Right renal pelvis (tissue), 4 donors: Measurements from ENCODE around the gene SSH2. TPM values are rescaled to one million over a fixed set of nuclear protein-coding genes. Genes with fewer than 3 reads are reported as not detected.
A peak's percentile ranks its signal among the peaks of the same experiment; 100 is the strongest.
"Not testable (repeated sequence)": the region's sequence is repeated elsewhere in the genome, so short reads cannot be mapped to it uniquely, and the experiment has no call there.

ENCODE experiments used
- DNase-seq, 4 donors: peaks; one replicate each; pipeline ENCODE4 v3.0.0-alpha.2; 2013; ENCODE audit warnings: low read depth in 4 of 4, low spot score in 3 of 4, missing footprints in 1 of 4
- polyA plus RNA-seq, 4 donors: library from polyadenylated mRNA; unstranded; fragments of 120-200 nt; gene quantifications; one replicate each; pipeline ENCODE4 v1.2.1, GENCODE V29; 2013; ENCODE audit not compliant: insufficient read length in 4 of 4

The SSH2 gene
- polyA plus RNA-seq, 4 donors: 16.6 to 19.2 (median 19.0) TPM

GRCh38 chr17:29749045-29749825 is 180.8 kb downstream of the SSH2 start:
- no peak for DNase-seq

- DNase-seq: no peak
Observed at GRCh38 chr17:29748400-29748799, 181.6 kb downstream of the SSH2 start.

GRCh38 chr17:29747660-29748059 is 182.4 kb downstream of the SSH2 start:
- DNase-seq: no peak

GRCh38 chr17:29746669-29747068 is 183.4 kb downstream of the SSH2 start:
- DNase-seq: no peak

- no peak for DNase-seq
Observed at GRCh38 chr17:29744121-29744520, 185.9 kb downstream of the SSH2 start.

- no peak for DNase-seq
Observed at GRCh38 chr17:29742210-29742513, 187.9 kb downstream of the SSH2 start.

DNA sequence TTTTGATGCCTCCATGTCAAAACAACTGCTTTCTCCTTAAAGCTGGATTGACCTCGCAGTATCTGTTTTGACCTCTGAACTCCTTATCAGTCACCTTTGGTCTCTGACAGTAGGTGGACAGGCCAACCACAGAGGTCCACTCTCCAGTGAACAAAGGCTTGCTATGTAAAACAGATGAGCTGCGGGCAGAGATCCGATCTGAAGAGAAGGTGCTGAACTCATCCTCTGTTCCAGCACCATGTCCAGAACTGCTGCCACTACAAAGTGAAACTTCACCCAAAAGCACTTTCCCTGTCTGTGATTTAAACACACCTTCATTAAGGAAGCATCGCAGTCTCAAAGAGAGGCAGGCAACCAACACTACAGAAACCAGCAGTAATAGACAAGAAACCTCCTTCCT is 190.0 kb downstream of the SSH2 start:
- no peak for DNase-seq

- DNase-seq: no peak
Observed at GRCh38 chr17:29734640-29735039, 195.4 kb downstream of the SSH2 start.

DNA sequence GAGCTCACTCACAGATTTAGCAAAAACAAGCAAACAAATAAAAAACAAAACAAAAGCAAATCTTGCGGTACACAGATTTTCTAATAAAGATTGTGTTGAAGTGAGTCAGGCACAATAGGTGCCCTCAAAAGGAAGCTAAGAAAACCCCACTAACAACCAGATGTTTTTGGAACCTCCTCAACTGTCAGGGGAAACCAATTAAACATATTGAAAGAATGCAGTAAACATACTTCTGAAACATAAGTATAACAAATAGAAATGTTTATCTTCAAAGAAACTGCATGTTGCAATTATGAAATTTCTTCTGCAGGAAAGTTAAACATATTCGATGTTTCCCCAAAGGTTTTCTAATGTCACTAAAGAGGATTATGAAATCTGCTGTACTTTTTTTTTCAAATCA is 196.9 kb downstream of the SSH2 start:
- no peak for DNase-seq

DNA sequence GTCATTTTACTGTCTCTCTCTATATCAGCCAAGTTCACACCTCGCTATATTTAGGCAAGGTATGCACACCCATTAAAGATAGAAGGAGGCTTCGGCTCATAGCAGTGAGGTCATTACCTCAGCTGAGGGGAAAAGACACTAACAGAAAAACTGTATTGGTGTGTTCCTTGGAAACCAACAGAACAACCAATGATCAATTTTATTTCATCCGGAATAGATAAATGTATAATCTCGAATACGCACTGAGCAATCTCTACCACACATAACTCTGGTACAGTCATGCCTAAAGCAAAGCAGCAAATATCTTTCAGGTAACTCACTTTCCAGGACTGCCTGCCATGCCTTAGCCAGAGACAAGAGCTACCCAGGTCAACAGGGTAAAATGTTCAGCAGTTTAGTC is 197.4 kb downstream of the SSH2 start:
- no peak for DNase-seq

- DNase-seq: no peak
Observed at GRCh38 chr17:29732209-29732608, 197.8 kb downstream of the SSH2 start.

DNA sequence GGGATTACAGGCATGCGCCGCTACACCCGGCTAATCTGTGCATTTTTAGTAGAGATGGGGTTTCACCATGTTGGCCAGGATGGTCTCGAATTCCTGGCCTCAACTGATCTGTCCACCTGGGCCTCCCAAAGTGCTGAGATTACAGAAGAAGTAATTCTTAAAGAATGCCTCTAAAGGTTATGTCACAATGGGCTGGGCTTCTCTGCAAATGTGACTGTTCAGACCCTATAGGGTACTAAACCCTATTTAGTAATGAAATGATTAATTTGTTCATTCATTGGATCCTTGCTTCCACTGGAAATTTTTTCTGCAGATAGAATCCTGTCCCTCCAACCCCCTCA is 198.5 kb downstream of the SSH2 start:
- no peak for DNase-seq

DNA sequence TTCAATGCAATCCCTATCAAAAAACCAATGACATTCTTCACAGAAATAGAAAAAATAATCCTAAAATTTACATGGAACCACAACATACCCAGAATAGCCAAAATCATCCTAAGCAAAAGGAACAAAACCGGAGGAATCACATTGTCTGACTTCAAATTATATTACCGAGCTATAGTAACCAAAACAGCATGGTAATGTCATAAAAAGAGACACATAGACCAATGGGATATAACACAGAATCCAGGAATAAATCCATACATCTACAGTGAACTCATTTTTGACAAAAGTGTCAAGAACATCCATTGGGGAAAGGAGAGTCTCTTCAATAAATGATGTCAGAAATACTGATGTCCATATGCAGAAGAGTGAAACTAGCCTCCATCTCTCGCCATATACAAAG is 201.5 kb downstream of the SSH2 start:
- no peak for DNase-seq

DNA sequence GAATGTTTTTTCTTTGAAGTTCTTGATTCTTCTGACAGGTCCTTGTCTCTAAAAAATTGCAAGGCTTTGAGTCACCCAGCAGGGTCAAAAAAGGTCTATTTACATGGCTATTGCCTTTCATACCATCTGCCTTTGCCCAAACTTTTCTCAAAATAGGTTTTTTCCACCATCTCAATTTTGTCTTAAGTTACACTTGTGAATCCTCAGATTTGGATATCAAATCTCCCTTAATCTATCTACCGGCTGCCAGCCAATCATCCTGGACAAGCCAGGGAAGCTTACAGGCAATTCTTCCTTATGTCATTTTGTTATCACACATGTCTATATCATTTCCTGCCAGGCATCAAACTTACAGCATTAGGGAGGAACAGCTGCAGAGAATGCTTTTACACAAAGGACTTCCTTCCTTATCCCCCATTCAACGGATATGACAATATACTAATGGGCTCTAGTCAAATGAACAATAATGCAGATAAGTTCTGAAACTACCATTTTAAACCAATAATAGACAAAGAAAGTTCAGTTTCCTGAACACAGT is 203.2 kb downstream of the SSH2 start:
- DNase-seq: no peak

DNA sequence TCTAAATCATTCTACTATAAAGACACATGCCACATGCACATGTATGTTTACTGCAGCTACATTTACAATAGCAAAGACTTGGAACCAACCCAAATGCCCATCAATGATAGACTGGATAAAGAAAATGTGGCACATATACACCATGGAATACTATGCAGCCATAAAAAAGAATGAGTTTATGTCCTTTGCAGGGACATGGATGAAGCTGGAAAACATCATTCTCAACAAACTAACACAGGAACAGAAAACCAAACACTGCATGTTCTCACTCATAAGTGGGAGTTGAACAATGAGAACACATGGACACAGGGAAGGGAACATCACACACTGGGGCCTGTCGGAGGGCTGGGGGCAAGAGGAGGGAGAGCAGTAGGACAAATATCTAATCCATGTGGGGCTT is 204.6 kb downstream of the SSH2 start:
- not testable (repeated sequence) for DNase-seq

GRCh38 chr17:29723278-29724047 is 206.6 kb downstream of the SSH2 start:
- DNase-seq: no peak

DNA sequence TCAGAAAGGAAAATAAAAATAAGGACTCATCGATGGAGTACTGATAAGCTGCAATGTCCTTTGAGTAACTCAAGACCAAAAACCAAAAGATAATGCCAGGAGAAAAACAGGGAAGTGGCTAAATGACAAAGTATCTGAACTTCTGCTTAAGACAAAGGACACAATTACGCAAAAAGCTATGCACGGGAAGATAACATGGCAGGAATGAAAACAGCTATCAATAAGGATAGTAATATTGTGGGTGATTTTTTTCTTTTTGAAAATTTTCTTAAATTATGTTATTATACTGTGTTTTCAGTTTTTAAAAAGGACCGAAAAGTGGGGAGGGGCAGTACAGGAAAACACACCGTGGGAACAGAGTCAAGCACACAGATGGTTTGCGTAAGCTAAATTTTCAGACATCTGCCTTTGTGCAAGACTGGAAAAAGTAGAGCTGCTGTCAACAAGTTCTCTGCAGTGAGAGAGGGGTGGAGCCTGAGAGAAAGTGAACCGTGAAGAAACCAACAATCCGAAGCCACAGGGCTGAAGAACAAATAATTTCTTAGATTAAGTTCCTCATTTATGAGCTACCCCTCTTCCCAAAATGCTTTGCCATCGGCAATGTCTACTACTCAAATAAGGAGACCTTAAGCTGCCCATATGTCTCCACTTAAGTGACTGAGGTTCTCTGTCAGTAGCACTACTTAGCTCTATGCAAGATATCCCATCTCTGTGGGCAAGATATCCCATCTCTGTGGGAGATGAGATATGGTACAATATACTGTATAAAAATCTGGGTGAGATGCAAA is 207.4 kb downstream of the SSH2 start:
- DNase-seq: peak in 1 of 4 donors; percentile 75

GRCh38 chr17:29720551-29720950 is 209.5 kb downstream of the SSH2 start:
- DNase-seq: no peak

- DNase-seq: no peak
Observed at GRCh38 chr17:29719469-29719868, 210.6 kb downstream of the SSH2 start.

- DNase-seq: no peak
Observed at GRCh38 chr17:29718446-29719039, 211.5 kb downstream of the SSH2 start.

GRCh38 chr17:29717817-29718216 is 212.2 kb downstream of the SSH2 start:
- DNase-seq: no peak
